Adrenal gland (tissue), 5 donors: ENCODE data around the gene MRPL17.

Experiments
- CTCF ChIP-seq, 6 experiments: fragments of 450-650 bp in 4 of 6; fragments of 200-600 bp in 2 of 6; sonication (generic) in 1 of 6; IDR thresholded peaks; 1 replicate in 5 of 6; 2 replicates in 1 of 6; pipeline versions ENCODE4 v1.5.1 to v1.8.0; 2016 to 2021; ENCODE audit warnings: antibody characterized with exemption in 6 of 6, mild to moderate bottlenecking in 2 of 6, moderate library complexity in 1 of 6
- POLR2A ChIP-seq, 2 donors: fragments of 450-650 bp; IDR thresholded peaks; one replicate each; pipeline ENCODE4 v1.6.1; 2017; ENCODE audit warnings: antibody characterized with exemption in 2 of 2, mild to moderate bottlenecking in 2 of 2, moderate library complexity in 1 of 2
- donor health status: DM: no; HTN: no; CAD: no.

- TF ChIP-seq CTCF (IDR thresholded peaks at IDR 0.05) (no peak), POLR2A (IDR thresholded peaks at IDR 0.05) (no peak)
These were observed 42.3 kb upstream of the MRPL17 start for GRCh38 chr11:6725386-6725896.
